Activated CD4-positive, alpha-beta T cell treated with anti-CD3 and anti-CD28 coated beads, Interleukin-2, amount 50 U/mL, for 24 hours (primary cell): ENCODE measurements around the gene FRMD4B.

Source experiments
- DNase-seq, 2 donors: peaks; one replicate each; pipeline ENCODE4 v3.0.0-alpha.2; 2020; ENCODE audit warnings: low read depth in 1 of 2, low spot score in 1 of 2

Gene FRMD4B

DNA sequence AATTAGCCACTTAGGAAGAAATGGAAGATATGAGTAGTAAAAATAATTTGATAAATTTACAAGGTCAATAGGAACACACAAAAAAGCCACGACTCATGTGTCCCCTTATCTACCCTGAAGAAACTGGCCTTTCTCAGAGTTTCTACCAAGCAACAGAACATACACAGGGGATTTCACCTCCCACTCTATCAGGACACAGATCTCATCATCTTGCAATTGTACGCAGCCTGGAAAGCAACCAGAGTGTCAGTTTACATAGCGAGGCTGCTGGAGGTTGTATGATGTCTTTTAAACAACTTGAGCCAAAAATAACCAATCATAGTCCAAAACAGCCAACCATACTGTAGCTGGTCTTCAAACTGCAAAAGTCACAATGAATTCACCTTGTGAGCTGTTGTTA lies 243.8 kb downstream of the FRMD4B start:
- no peak for DNase-seq

DNA sequence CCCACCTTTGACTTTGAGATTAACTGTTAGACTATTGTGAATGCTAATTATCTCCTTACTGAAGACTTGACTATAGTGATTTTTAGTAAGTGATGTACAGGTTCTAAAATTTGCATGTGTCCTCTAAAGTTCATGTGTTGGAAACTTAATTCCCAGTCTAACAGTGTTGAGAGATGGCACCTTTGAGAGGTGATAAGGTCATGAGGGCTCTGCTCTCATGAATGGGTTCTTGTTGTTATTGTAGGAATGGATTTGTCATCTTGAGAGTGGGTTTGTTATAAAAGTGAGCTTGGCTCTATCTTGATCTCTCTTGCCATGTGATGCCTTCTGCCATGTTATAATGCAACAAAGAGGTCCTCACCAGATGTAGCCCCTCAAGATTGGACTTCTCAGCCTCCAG lies 244.6 kb downstream of the FRMD4B start:
- no peak for DNase-seq

DNA sequence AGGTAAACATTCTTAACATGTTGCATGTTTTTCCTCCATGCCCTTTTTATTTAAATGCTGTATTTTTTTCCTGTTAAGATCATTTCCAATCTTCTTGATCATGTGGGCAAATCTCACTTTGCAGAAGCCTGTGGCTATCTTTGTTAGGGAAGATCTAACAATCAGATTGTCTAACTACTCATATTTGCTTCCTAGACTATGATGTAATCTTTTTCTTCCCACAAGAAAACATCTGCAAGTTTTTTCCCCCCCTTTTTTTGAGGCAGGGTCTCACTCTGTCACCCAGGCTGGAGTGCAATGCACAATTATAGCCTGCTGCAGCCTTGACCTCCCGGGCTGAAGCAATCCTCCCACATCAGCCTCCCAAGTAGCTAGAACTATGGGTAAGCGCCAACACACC lies 248.5 kb downstream of the FRMD4B start:
- no peak for DNase-seq

DNA sequence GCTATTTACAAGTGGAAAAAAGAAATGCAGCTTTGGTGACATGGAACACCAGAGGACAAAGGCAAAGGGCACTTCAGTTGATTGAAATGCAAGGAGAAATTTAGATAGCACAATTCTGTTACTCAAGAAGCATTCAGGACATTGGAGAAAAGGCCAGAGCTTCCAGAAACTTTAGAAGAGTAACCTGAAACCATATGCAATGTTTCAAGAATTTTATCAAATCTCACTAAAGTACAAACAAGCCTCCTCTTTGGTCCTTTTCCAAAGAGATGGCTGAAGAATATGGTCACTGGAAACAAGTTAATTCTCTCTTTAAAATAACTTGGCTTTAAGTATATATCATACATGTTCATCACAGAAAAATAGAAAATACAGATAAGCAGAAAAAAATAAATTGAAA lies 248.9 kb downstream of the FRMD4B start:
- no peak for DNase-seq

DNA sequence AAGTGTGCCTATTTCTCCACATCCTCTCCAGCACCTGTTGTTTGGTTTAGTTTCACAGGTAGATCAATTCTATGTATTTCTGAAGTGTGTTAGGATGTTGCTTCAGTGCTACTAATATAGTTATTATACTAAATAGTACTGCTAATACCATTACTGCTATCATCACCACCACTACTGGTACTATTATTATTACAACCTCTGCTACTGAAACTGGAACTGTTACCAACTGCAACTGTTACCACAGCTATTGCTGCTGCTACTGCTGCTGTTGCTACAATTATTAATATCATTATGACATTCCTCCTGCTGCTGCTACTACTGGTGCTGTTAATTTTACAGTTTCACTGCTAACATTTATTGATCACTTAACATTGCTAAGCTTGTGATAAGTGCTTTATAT lies 255.2 kb downstream of the FRMD4B start:
- DNase-seq, result no peak

DNA sequence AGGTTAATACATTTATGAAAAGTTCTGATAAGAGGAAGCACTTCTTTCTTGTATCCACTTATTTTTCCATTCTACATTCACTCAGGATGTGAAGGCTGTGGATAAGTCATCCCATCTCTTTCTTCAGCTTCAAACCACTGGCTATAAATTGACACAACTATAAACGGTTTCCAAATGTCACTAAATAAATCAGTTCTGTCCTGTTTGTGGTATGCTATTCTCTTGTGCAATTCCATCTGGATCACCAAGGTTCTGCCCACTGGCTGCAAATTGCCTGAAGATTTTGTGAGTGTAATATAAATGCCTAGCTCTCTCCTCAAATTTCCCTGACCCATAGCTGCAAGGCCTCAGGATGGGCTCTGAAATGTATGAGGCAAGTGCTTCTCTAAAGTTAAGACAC lies 256.4 kb downstream of the FRMD4B start:
- no peak for DNase-seq

DNA sequence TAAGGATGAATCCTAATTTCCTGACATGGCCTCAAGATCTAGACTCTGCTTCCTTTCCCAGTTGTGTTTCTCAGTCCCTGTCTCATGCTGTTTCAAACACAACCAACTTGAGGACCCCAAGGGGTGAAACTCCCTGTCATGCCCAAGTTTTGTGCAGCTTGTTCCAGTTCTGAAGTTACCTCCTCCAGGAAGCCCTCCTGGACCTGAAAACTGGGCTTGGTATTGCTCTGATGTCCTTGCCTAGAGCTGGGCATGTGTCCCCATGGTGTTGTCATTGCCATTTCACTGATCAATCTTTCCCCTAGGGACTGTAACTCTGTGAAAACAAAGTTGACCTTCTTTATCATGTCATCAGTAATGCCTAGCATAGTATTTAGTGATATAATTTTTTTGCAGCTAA lies 257.4 kb downstream of the FRMD4B start:
- no peak for DNase-seq

DNA sequence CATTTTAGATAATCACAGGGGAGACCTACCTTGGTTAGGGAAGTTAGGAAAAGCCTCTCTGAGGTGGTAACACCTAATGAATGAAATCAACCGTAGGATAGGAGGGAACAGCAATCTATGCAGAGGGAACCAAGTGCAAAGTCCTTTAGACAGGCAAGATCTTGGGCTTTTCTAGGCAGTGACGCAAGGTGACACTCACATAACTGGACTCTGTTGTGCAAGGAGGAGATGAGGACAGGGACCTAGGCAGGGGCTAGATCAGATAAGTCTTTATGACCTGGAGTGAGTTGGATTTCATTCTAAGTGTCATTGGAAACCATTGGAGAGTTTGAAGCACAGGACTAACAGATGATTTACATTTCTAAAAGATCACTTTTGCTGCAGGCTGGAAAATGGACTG lies 258.9 kb downstream of the FRMD4B start:
- DNase-seq, result no peak

DNA sequence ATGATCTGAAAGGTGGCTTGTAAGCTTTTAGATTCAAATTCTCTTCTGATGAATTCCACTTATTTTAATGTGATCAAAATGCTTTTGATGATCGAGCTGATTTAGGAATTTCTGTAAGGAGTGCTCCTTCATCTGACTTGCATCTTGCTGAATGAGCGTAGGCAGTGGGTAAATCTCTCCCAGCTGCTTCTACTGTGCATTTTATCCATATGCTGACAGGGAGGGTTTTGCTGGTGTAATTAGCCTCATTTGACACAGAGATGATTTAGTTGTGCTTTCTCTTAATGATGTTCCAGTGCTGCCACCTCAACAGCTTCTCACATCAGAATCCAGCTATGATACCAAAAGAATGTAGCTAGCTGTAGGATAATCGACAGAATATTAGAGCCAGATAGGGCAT lies 259.7 kb downstream of the FRMD4B start:
- DNase-seq, result no peak

DNA sequence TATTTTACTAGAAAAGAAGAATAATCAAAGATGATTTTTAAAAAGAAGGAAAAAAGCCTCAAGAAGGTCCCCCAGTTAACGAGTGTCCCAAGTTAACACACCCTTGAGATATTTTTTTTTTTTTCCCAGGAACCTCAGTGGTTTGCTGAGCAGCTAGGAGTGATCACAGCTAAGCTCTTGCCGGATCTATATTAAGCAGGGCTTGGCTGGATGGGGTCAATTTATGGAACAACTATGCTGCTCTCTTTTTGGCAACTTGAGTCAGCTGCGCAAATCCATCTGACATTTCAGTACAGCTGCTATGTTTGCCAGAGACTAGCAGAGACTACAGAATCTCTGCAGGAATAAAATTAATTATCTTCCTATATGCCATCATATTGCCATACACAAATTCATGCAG lies 263.5 kb downstream of the FRMD4B start, which contains the start of gene LMOD3:
TSS of gene LMOD3 (minus strand) at position 193 of the 400 bp plus-strand sequence. CDS start 209 bp downstream, outside the sequence.
- DNase-seq, result no peak

DNA sequence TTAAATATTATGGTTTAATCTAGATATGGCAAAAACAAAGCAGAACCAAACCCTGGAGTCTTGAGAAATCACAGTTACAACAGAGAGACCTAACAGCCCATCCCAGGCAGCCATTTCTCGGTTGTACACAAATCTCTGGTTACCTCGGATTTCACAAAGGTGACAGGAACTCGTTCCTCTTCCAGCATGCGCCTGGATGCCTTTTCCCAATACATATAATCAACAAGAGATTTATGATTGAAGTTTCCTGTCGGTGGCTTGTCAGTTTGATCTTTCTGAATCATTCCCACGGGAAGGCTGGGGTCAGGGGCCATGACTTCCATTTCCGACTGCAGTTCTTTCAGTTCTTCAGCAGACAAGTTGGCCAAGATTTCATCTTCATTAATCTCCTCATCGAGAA lies 263.9 kb downstream of the FRMD4B start:
- DNase-seq, result no peak

DNA sequence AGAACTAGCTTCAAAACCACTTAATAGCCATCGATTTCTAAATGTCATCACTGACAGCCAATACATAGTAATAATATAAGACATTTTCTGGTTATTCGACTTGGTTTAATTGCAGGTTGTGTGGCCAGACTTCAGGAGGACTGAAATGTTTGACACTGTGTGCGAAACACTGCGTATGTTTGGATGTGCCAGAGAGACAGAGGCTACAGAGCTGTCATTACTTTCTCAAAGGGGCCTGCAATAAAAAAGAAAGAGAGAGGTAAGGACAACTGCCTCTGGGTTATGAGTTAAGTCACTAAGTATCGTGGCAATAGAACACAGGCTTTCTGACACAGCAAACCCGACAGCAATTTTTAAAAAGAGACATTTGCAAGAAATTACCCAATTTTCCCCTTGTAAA lies 264.4 kb downstream of the FRMD4B start:
- DNase-seq, result no peak

DNA sequence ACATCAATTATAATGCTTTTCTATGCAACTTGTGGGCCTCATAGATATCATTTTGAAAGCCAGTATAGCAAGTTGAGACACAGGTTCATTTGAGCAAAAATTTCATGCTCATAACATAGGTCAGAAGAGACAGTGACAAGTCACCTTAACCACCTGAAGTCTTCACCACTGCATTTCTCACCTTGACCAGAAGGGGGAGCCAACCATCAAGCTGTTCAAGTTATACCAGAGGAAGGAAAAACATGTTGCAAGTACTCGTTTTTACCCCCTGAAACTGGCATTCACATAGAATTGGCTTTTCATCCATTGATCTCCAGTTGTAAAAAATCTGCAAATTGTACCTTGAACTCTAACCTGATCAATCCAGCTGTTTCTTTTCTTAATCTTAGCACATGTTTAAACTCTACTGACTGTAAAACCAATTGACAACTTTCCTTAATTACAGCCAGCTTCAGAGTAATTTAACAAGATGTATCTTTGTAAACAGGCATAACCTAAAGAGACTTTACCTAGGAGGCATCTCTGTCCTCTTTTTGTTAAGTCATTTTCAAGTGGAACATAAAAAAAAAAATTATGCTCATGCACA lies 264.9 kb downstream of the FRMD4B start:
- DNase-seq, result peak; percentile 69 to 84
